Endodermal cell (in vitro differentiated cells): ENCODE data around the gene MON1A. TPM values are rescaled to one million over a fixed set of nuclear protein-coding genes. Genes with fewer than 3 reads are reported as not detected.
"Not testable (repeated sequence)": the region's sequence is repeated elsewhere in the genome, so short reads cannot be mapped to it uniquely, and the experiment has no call there.

Source experiments
- DNase-seq: peaks from one replicate; pipeline ENCODE4 v3.0.0-alpha.2; 2017
- H3K27ac ChIP-seq: 2 replicates; pipeline ENCODE4 v1.5.1; 2013; ENCODE audit warnings: mild to moderate bottlenecking, low read depth, low read length, moderate library complexity
- H3K27me3 ChIP-seq: 2 replicates; pipeline ENCODE4 v1.6.1; 2013; ENCODE audit warnings: mild to moderate bottlenecking, low read length, moderate library complexity; ENCODE audit not compliant: insufficient read depth, control insufficient read depth, poor library complexity, severe bottlenecking
- H3K36me3 ChIP-seq: 2 replicates; pipeline ENCODE4 v1.7.0; 2013; ENCODE audit warnings: mild to moderate bottlenecking, low read length, moderate library complexity; ENCODE audit not compliant: control insufficient read depth, insufficient read depth
- H3K4me1 ChIP-seq: one replicate; pipeline ENCODE4 v1.7.0; 2013; ENCODE audit warnings: low read length; ENCODE audit not compliant: control insufficient read depth, insufficient read depth
- H3K4me3 ChIP-seq: 2 replicates; pipeline ENCODE4 v1.5.1; 2013; ENCODE audit warnings: mild to moderate bottlenecking, low read length, moderate library complexity
- H3K9ac ChIP-seq: 2 replicates; pipeline ENCODE4 v1.6.1; 2013; ENCODE audit warnings: mild to moderate bottlenecking, low read length, moderate library complexity; ENCODE audit not compliant: poor library complexity, severe bottlenecking; ENCODE audit errors: extremely low read depth
- H3K9me3 ChIP-seq: 2 replicates; pipeline ENCODE4 v1.6.1; 2013; ENCODE audit warnings: mild to moderate bottlenecking, low read length, moderate library complexity; ENCODE audit not compliant: control insufficient read depth
- H3K27ac Mint-ChIP-seq: 2 replicates; pipeline ENCODE4 v1.8.0; 2020; ENCODE audit warnings: mixed read lengths
- H3K27me3 Mint-ChIP-seq: 2 replicates; pipeline ENCODE4 v1.8.0; 2021; ENCODE audit warnings: mild to moderate bottlenecking, mixed read lengths; ENCODE audit not compliant: insufficient read depth
- H3K36me3 Mint-ChIP-seq: 2 replicates; pipeline ENCODE4 v1.8.0; 2020; ENCODE audit warnings: low read depth, mixed read lengths
- H3K4me1 Mint-ChIP-seq: 2 replicates; pipeline ENCODE4 v1.8.0; 2020; ENCODE audit warnings: mixed read lengths
- H3K4me3 Mint-ChIP-seq: 2 replicates; pipeline ENCODE4 v1.8.0; 2020; ENCODE audit warnings: mild to moderate bottlenecking, moderate library complexity, mixed read lengths
- H3K9me3 Mint-ChIP-seq: 2 replicates; pipeline ENCODE4 v1.8.0; 2020; ENCODE audit warnings: mild to moderate bottlenecking, mixed read lengths
- WGBS, 2 experiments: methylation state at CpG; one replicate each; pipeline versions ENCODE4 v1.1.5 to v1.1.7; 2013; ENCODE audit warnings: missing lambda C conversion rate in 2 of 2, mixed read lengths in 1 of 2; ENCODE audit not compliant: insufficient coverage in 1 of 2, insufficient read length in 1 of 2; 5-methylcytosine and 5-hydroxymethylcytosine counted together
- total RNA-seq, 2 donors: library from RNA; stranded (reverse); fragmentation: NEBNext Ultra II Directional in 1 of 2; extraction: Animal tissue kit (Norgen Biotek cat#: 25700) in 1 of 2; gene quantifications; 2 replicates in 1 of 2; 3 replicates in 1 of 2; pipeline ENCODE4 v1.2.1, GENCODE V29; 2021
- TF ChIP-seq, protein P1 (sequence below): fragments of 200-600 bp; sonication (generic); conservative IDR thresholded peaks from 2 replicates; pipeline ENCODE4 v1.5.0; 2021; ENCODE audit warnings: antibody characterized with exemption, mild to moderate bottlenecking

MON1A gene
- total RNA-seq, 2 donors from 2014 or later = 4.1 to 6.2 TPM

DNA sequence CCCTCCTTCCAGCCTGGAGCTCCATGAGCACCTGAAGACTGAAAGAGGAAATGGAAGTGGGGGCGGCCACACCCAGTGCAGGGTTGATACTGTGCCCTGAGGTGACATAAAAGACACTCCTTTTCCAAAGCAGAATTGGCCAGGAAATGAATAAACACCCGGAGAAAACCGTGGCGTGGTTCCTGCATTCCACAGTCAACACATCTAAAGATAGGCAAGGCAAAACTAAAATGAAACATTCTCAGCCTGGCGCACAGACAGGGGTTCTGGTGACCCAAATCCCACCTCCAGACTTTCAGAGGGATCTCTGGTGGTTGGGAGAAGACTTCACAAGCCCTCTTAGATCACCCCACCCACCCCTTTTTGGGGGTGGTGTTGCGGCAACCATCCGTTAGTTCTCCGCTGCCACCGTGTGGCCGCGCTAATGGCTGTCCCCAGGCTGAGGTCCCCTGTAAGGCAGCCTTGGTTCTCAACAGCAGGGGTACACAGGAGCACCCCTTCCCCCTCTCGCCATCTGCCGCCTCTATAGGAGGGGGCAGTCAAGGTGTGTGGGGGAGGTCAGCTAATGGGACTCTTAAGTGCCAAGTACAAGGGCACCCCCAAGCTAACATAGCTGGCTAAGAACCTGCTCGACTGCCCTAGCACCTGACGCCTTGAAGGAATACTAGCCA, 23.4 kb downstream of the MON1A start:
- H3K27ac ChIP-seq = no peak overlapping the region
- H3K36me3 ChIP-seq = no peaks in the 10 kb centered on the region
- H3K9me3 ChIP-seq = no peaks in the 10 kb centered on the region
- no peaks in the 10 kb centered on the region for H3K9me3 Mint-ChIP-seq
- no peaks in the 10 kb centered on the region for H3K27me3 ChIP-seq
- WGBS, 2 experiments = 53 to 54% methylated on average over 8 to 14 of the region's 15 CpGs
- peak; percentile 87 for DNase-seq
- no peaks in the 10 kb centered on the region for H3K36me3 Mint-ChIP-seq
- TF ChIP-seq, protein P1, sequence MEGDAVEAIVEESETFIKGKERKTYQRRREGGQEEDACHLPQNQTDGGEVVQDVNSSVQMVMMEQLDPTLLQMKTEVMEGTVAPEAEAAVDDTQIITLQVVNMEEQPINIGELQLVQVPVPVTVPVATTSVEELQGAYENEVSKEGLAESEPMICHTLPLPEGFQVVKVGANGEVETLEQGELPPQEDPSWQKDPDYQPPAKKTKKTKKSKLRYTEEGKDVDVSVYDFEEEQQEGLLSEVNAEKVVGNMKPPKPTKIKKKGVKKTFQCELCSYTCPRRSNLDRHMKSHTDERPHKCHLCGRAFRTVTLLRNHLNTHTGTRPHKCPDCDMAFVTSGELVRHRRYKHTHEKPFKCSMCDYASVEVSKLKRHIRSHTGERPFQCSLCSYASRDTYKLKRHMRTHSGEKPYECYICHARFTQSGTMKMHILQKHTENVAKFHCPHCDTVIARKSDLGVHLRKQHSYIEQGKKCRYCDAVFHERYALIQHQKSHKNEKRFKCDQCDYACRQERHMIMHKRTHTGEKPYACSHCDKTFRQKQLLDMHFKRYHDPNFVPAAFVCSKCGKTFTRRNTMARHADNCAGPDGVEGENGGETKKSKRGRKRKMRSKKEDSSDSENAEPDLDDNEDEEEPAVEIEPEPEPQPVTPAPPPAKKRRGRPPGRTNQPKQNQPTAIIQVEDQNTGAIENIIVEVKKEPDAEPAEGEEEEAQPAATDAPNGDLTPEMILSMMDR = peak; percentile 83
- H3K4me3 Mint-ChIP-seq = no peak overlapping the region
- H3K9ac ChIP-seq = no peak overlapping the region
- peaks cover 22% of the 10 kb centered on the region for H3K4me1 ChIP-seq
- H3K27me3 Mint-ChIP-seq = peaks cover 14% of the 10 kb centered on the region
- H3K4me1 Mint-ChIP-seq = peaks cover 46% of the 10 kb centered on the region
- H3K27ac Mint-ChIP-seq = no peak overlapping the region
- no peak overlapping the region for H3K4me3 ChIP-seq

- not testable (repeated sequence) for H3K9ac ChIP-seq, H3K4me3 ChIP-seq
- peaks cover 22% of the 10 kb centered on the region for H3K4me1 ChIP-seq
Observed at GRCh38 chr3:49904448-49904847, 25.2 kb downstream of the MON1A start.

GRCh38 chr3:49903451-49904424, 25.9 kb downstream of the MON1A start, which contains the start of gene MST1R:
TSS of gene MST1R (minus strand) at chr3:49903873. CDS start at chr3:49903609, 264 bp downstream.
- no peaks in the 10 kb centered on the region for H3K27me3 ChIP-seq
- H3K9ac ChIP-seq = no peak within 1 kb of the TSS
- peak; percentile 97 for DNase-seq
- H3K36me3 ChIP-seq = no peaks in the 10 kb centered on the region
- H3K4me1 Mint-ChIP-seq = peaks cover 26% of the 10 kb centered on the region
- no peaks in the 10 kb centered on the region for H3K9me3 Mint-ChIP-seq
- no peaks in the 10 kb centered on the region for H3K9me3 ChIP-seq
- H3K4me3 ChIP-seq = no peak within 1 kb of the TSS
- TF ChIP-seq, protein P1 = peak; percentile 22
- peak within 1 kb of the TSS; percentile 45 for H3K4me3 Mint-ChIP-seq
- peak within 1 kb of the TSS; percentile 86 for H3K27ac Mint-ChIP-seq
- H3K27me3 Mint-ChIP-seq = peaks cover 3% of the 10 kb centered on the region
- peaks cover 16% of the 10 kb centered on the region for H3K4me1 ChIP-seq
- no peak within 1 kb of the TSS for H3K27ac ChIP-seq
- 45 to 58% methylated on average over 38 to 65 of the region's 65 CpGs for WGBS, 2 experiments
- H3K36me3 Mint-ChIP-seq = no peaks in the 10 kb centered on the region

More at GRCh38 chr3:49904448-49904847, 25.2 kb downstream of the MON1A start:
- not testable (repeated sequence) for H3K36me3 Mint-ChIP-seq, H3K9me3 ChIP-seq, DNase-seq, H3K27me3 ChIP-seq, H3K27me3 Mint-ChIP-seq, H3K36me3 ChIP-seq, H3K27ac Mint-ChIP-seq, H3K27ac ChIP-seq, H3K9me3 Mint-ChIP-seq
- WGBS, 2 experiments = 89 to 96% methylated on average over 8 to 13 of the region's 13 CpGs
- Mint-ChIP-seq H3K4me3 (peak overlapping the region; percentile 45), H3K4me1 (peaks cover 33% of the 10 kb centered on the region)
